ENCODE results near the gene LRRC46.
A peak's percentile ranks its signal among the peaks of the same experiment; 100 is the strongest.

The LRRC46 gene

GRCh38 chr17:47850373-47850691 lies 18.9 kb downstream of the LRRC46 start:
- Histone ChIP-seq H2AFZ (ENCODE audit: low read length) (no peak overlapping the region), H4K20me1 (ENCODE audit: insufficient read depth, low read length) (no peaks in the 10 kb centered on the region), H3K79me2 (ENCODE audit: low read length) (no peaks in the 10 kb centered on the region), H3K36me3 (replicated peaks; ENCODE audit: insufficient read depth, low read length) (no peaks in the 10 kb centered on the region), H3K4me2 (ENCODE audit: low read depth, low read length) (peak overlapping the region; percentile 77), H3K9me3 (replicated peaks; ENCODE audit: insufficient read depth, low read length) (no peaks in the 10 kb centered on the region), H3K4me3 (ENCODE audit: low read length) (peak overlapping the region; percentile 42), H3K9ac (ENCODE audit: low read length) (no peak overlapping the region), H3K4me1 (ENCODE audit: low read length) (0 out of 2 replicates have a peak, but pooled peaks cover 4% of the 10 kb centered on the region), H3K27ac (ENCODE audit: low read length) (no peak overlapping the region), H3F3A (ENCODE audit: insufficient read depth, low read length) (no peaks in the 10 kb centered on the region), H3K9me2 (replicated peaks; ENCODE audit: insufficient read depth, low read length) (no peaks in the 10 kb centered on the region), H3K27me3 (replicated peaks; ENCODE audit: insufficient read depth, low read length) (peaks cover 96% of the 10 kb centered on the region)
- TF ChIP-seq EZH2phosphoT487 (IDR thresholded peaks at IDR 0.05; ENCODE audit: low read length) (no peak), EZH2 (optimal IDR thresholded peaks at IDR 0.05; ENCODE audit: low read depth, low read length) (no peak)
- TF ChIP-seq, protein P1, sequence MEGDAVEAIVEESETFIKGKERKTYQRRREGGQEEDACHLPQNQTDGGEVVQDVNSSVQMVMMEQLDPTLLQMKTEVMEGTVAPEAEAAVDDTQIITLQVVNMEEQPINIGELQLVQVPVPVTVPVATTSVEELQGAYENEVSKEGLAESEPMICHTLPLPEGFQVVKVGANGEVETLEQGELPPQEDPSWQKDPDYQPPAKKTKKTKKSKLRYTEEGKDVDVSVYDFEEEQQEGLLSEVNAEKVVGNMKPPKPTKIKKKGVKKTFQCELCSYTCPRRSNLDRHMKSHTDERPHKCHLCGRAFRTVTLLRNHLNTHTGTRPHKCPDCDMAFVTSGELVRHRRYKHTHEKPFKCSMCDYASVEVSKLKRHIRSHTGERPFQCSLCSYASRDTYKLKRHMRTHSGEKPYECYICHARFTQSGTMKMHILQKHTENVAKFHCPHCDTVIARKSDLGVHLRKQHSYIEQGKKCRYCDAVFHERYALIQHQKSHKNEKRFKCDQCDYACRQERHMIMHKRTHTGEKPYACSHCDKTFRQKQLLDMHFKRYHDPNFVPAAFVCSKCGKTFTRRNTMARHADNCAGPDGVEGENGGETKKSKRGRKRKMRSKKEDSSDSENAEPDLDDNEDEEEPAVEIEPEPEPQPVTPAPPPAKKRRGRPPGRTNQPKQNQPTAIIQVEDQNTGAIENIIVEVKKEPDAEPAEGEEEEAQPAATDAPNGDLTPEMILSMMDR (IDR thresholded peaks at IDR 0.05; ENCODE audit: low read length) = no peak
- DNase-seq = no peak

- peak within 1 kb of the TSS; percentile 77 for H3K4me2 ChIP-seq (ENCODE audit: low read depth, low read length)
- H2AFZ ChIP-seq (ENCODE audit: low read length) = peak within 1 kb of the TSS; percentile 46
- H3K4me1 ChIP-seq (ENCODE audit: low read length) = 0 out of 2 replicates have a peak, but pooled peaks cover 4% of the 10 kb centered on the region
- no peaks in the 10 kb centered on the region for H3K9me3 ChIP-seq (replicated peaks; ENCODE audit: insufficient read depth, low read length)
- H3K9me2 ChIP-seq (replicated peaks; ENCODE audit: insufficient read depth, low read length) = no peaks in the 10 kb centered on the region
- H3K36me3 ChIP-seq (replicated peaks; ENCODE audit: insufficient read depth, low read length) = no peaks in the 10 kb centered on the region
- no peak within 1 kb of the TSS for H3K27ac ChIP-seq (ENCODE audit: low read length)
- no peak within 1 kb of the TSS for H3K9ac ChIP-seq (ENCODE audit: low read length)
- H4K20me1 ChIP-seq (ENCODE audit: insufficient read depth, low read length) = no peaks in the 10 kb centered on the region
- TF ChIP-seq, protein P1 (IDR thresholded peaks at IDR 0.05; ENCODE audit: low read length) = peak; percentile 16; the same call in 1 of the 2 replicates
- TF ChIP-seq EZH2phosphoT487 (IDR thresholded peaks at IDR 0.05; ENCODE audit: low read length) = no peak
- peaks cover 96% of the 10 kb centered on the region for H3K27me3 ChIP-seq (replicated peaks; ENCODE audit: insufficient read depth, low read length)
- H3K4me3 ChIP-seq (ENCODE audit: low read length) = peak within 1 kb of the TSS; percentile 42
- no peaks in the 10 kb centered on the region for H3F3A ChIP-seq (ENCODE audit: insufficient read depth, low read length)
- peak; percentile 69 for DNase-seq
- H3K79me2 ChIP-seq (ENCODE audit: low read length) = no peaks in the 10 kb centered on the region
Observed at GRCh38 chr17:47850692-47851573, 19.5 kb downstream of the LRRC46 start, which contains the start of gene SP6. TSS of gene SP6 (minus strand) at chr17:47851163. CDS start at chr17:47848429, 2,734 bp downstream.

DNA sequence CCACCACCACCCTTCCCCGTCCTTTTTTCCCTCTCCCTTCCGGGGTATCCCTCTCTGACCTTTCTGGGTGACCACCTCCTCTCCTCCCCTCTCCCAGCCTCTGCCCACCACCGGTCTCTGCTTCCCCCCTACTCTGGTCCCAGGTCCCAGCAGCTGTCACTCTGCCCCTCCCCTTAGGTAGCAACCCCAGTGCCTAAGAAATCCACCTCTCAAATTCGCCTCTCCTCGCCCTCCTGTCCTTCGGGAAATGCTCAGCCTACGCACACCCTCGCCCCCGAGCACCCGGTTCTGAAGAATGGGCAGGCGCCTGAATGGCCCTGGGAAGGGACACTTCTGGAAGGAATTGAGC lies 20.3 kb downstream of the LRRC46 start:
- no peaks in the 10 kb centered on the region for H3K79me2 ChIP-seq (ENCODE audit: low read length)
- no peak overlapping the region for H3K27ac ChIP-seq (ENCODE audit: low read length)
- H3F3A ChIP-seq (ENCODE audit: insufficient read depth, low read length) = no peaks in the 10 kb centered on the region
- no peak overlapping the region for H3K9ac ChIP-seq (ENCODE audit: low read length)
- no peaks in the 10 kb centered on the region for H3K9me3 ChIP-seq (replicated peaks; ENCODE audit: insufficient read depth, low read length)
- no peaks in the 10 kb centered on the region for H3K36me3 ChIP-seq (replicated peaks; ENCODE audit: insufficient read depth, low read length)
- DNase-seq = no peak
- H4K20me1 ChIP-seq (ENCODE audit: insufficient read depth, low read length) = no peaks in the 10 kb centered on the region
- H2AFZ ChIP-seq (ENCODE audit: low read length) = no peak overlapping the region
- no peak overlapping the region for H3K4me3 ChIP-seq (ENCODE audit: low read length)
- H3K4me1 ChIP-seq (ENCODE audit: low read length) = 0 out of 2 replicates have a peak, but pooled peaks cover 4% of the 10 kb centered on the region
- TF ChIP-seq, protein P1 (IDR thresholded peaks at IDR 0.05; ENCODE audit: low read length) = no peak
- TF ChIP-seq EZH2 (optimal IDR thresholded peaks at IDR 0.05; ENCODE audit: low read depth, low read length) (no peak), EZH2phosphoT487 (IDR thresholded peaks at IDR 0.05; ENCODE audit: low read length) (no peak)
- H3K9me2 ChIP-seq (replicated peaks; ENCODE audit: insufficient read depth, low read length) = no peaks in the 10 kb centered on the region
- H3K4me2 ChIP-seq (ENCODE audit: low read depth, low read length) = no peak overlapping the region
- H3K27me3 ChIP-seq (replicated peaks; ENCODE audit: insufficient read depth, low read length) = peaks cover 96% of the 10 kb centered on the region

Data from MM.1S (cell line).